ENCODE results near the gene GGT5. TPM values are rescaled to one million over a fixed set of nuclear protein-coding genes. Genes with fewer than 3 reads are reported as not detected.

Gene GGT5
- total RNA-seq, 1 experiment from 2014 or later = not detected

GRCh38 chr22:24186352-24186740 lies 58.5 kb downstream of the GGT5 start:
- Histone ChIP-seq H2AFZ (no peak overlapping the region), H4K20me1 (ENCODE audit: insufficient read depth) (no peaks in the 10 kb centered on the region), H3K9me3 (ENCODE audit: insufficient read depth, low read depth) (no peaks in the 10 kb centered on the region), H3K4me3 (no peak overlapping the region), H3K36me3 (ENCODE audit: low read depth) (no peaks in the 10 kb centered on the region), H3K79me2 (ENCODE audit: low read depth) (no peaks in the 10 kb centered on the region), H3K27ac (no peak overlapping the region), H3K9me2 (ENCODE audit: insufficient read depth) (no peaks in the 10 kb centered on the region), H3K4me2 (no peak overlapping the region), H3F3A (ENCODE audit: insufficient read depth, low read depth) (no peaks in the 10 kb centered on the region), H3K4me1 (replicated peaks; ENCODE audit: insufficient read depth) (peaks cover 16% of the 10 kb centered on the region), H3K27me3 (ENCODE audit: insufficient read depth, low read depth) (no peaks in the 10 kb centered on the region)
- ChIA-PET POLR2A (ENCODE audit: unreplicated experiment) (no interaction called here), CTCF (interaction anchor here (0.6 kb wide), 1 partner anchor 216 kb away, joined by 16 read pairs; no protein-coding TSS in a partner anchor)
- DNase-seq = no peak
- TF ChIP-seq CTCF (conservative IDR thresholded peaks at IDR 0.05) (no peak), EZH2 (IDR thresholded peaks at IDR 0.05; ENCODE audit: low read depth) (no peak)
- BruUV-seq (replicated peaks) = no TSS peak
- intact Hi-C loops (cut with micrococcal nuclease; ENCODE audit: unreplicated experiment) = loop anchor here (10.0 kb wide), 1 partner anchor 322 kb away; no protein-coding TSS in a partner anchor

GRCh38 chr22:24185501-24186351 lies 59.2 kb downstream of the GGT5 start:
- Histone ChIP-seq H3K9me3 (ENCODE audit: insufficient read depth, low read depth) (no peaks in the 10 kb centered on the region), H2AFZ (no peak overlapping the region), H3K27ac (no peak overlapping the region), H3F3A (ENCODE audit: insufficient read depth, low read depth) (peaks cover 4% of the 10 kb centered on the region; the same call in 1 of the 2 replicates), H3K4me3 (no peak overlapping the region), H3K27me3 (ENCODE audit: insufficient read depth, low read depth) (no peaks in the 10 kb centered on the region), H3K4me1 (replicated peaks; ENCODE audit: insufficient read depth) (peaks cover 20% of the 10 kb centered on the region), H3K4me2 (no peak overlapping the region), H3K79me2 (ENCODE audit: low read depth) (no peaks in the 10 kb centered on the region), H4K20me1 (ENCODE audit: insufficient read depth) (no peaks in the 10 kb centered on the region), H3K9me2 (ENCODE audit: insufficient read depth) (no peaks in the 10 kb centered on the region), H3K36me3 (ENCODE audit: low read depth) (no peaks in the 10 kb centered on the region)
- TF ChIP-seq CTCF (conservative IDR thresholded peaks at IDR 0.05) (no peak), EZH2 (IDR thresholded peaks at IDR 0.05; ENCODE audit: low read depth) (no peak)
- BruUV-seq (replicated peaks) = no TSS peak
- intact Hi-C loops (cut with micrococcal nuclease; ENCODE audit: unreplicated experiment) = loop anchor here (10.0 kb wide), 1 partner anchor 321 kb away; no protein-coding TSS in a partner anchor
- CTCF ChIA-PET = interaction anchor here (0.6 kb wide), 1 partner anchor 216 kb away, joined by 16 read pairs; no protein-coding TSS in a partner anchor
- no peak for DNase-seq
- POLR2A ChIA-PET (ENCODE audit: unreplicated experiment) = no interaction called here

- Histone ChIP-seq H3F3A (ENCODE audit: insufficient read depth, low read depth) (peaks cover 8% of the 10 kb centered on the region; the same call in 1 of the 2 replicates), H2AFZ (no peak overlapping the region), H3K9me2 (ENCODE audit: insufficient read depth) (no peaks in the 10 kb centered on the region), H3K4me3 (no peak overlapping the region), H3K9me3 (ENCODE audit: insufficient read depth, low read depth) (no peaks in the 10 kb centered on the region), H3K4me2 (no peak overlapping the region), H4K20me1 (ENCODE audit: insufficient read depth) (no peaks in the 10 kb centered on the region), H3K79me2 (ENCODE audit: low read depth) (no peaks in the 10 kb centered on the region), H3K36me3 (ENCODE audit: low read depth) (no peaks in the 10 kb centered on the region), H3K27ac (no peak overlapping the region), H3K27me3 (ENCODE audit: insufficient read depth, low read depth) (no peaks in the 10 kb centered on the region), H3K4me1 (replicated peaks; ENCODE audit: insufficient read depth) (peaks cover 24% of the 10 kb centered on the region)
- ChIA-PET POLR2A (ENCODE audit: unreplicated experiment) (no interaction called here), CTCF (no interaction called here)
- intact Hi-C loops (cut with micrococcal nuclease; ENCODE audit: unreplicated experiment) = loop anchor here (10.0 kb wide), 1 partner anchor 320 kb away; no protein-coding TSS in a partner anchor
- no peak for DNase-seq
- BruUV-seq (replicated peaks) = no TSS peak
- TF ChIP-seq CTCF (conservative IDR thresholded peaks at IDR 0.05) (no peak), EZH2 (IDR thresholded peaks at IDR 0.05; ENCODE audit: low read depth) (no peak)
Observed at GRCh38 chr22:24185001-24185500, 59.8 kb downstream of the GGT5 start.

All from PC-9 (cell line).